HepG2 (cell line): ENCODE measurements around the gene ANKLE1. TPM values are rescaled to one million over a fixed set of nuclear protein-coding genes. Genes with fewer than 3 reads are reported as not detected.

Source experiments
- ARHGAP35 ChIP-seq: sonication (generic); formaldehyde crosslinking; IDR thresholded peaks from 2 replicates; pipeline ENCODE4 v1.9.0; 2022; ENCODE audit warnings: mild to moderate bottlenecking, inconsistent platforms, moderate library complexity, missing genetic modification reagents, borderline replicate concordance
- BORCS8-MEF2B ChIP-seq: sonication (generic); formaldehyde crosslinking; IDR thresholded peaks from 2 replicates; pipeline ENCODE4 v1.8.0; 2022; ENCODE audit warnings: mild to moderate bottlenecking, missing genetic modification reagents
- CREM ChIP-seq, 2 experiments: sonication (generic) in 1 of 2; formaldehyde crosslinking in 1 of 2; IDR thresholded peaks; 2 replicates each; pipeline versions ENCODE4 v1.4.0 to v1.6.1; 2016 to 2020; ENCODE audit warnings: antibody characterized with exemption in 1 of 2, mild to moderate bottlenecking in 1 of 2, missing genetic modification reagents in 1 of 2
- ERF ChIP-seq: IDR thresholded peaks from 2 replicates; pipeline ENCODE4 v1.6.1; 2018; ENCODE audit warnings: missing biosample characterization, missing genetic modification reagents
- HCFC1 ChIP-seq: fragments of 150-350 bp; IDR thresholded peaks from 2 replicates; pipeline ENCODE4 v1.6.1; 2014; ENCODE audit warnings: low read depth, low read length
- HOXA3 ChIP-seq: sonication (generic); formaldehyde crosslinking; IDR thresholded peaks from 2 replicates; pipeline ENCODE4 v1.5.0; 2020; ENCODE audit warnings: missing genetic modification reagents
- RAD51 ChIP-seq: fragments of 450-650 bp; IDR thresholded peaks from 2 replicates; pipeline ENCODE4 v1.6.1; 2016; ENCODE audit warnings: borderline replicate concordance
- RCOR2 ChIP-seq: IDR thresholded peaks from 2 replicates; pipeline ENCODE4 v1.6.1; 2016; ENCODE audit warnings: missing biosample characterization, missing genetic modification reagents
- SP140L ChIP-seq: sonication (generic); formaldehyde crosslinking; IDR thresholded peaks from 2 replicates; pipeline ENCODE4 v1.4.0; 2020; ENCODE audit warnings: missing genetic modification reagents, borderline replicate concordance
- STAT5B ChIP-seq: sonication (generic); formaldehyde crosslinking; IDR thresholded peaks from 2 replicates; pipeline ENCODE4 v1.4.0; 2020; ENCODE audit warnings: missing genetic modification reagents
- TAF1 ChIP-seq: sonication (generic); formaldehyde crosslinking; IDR thresholded peaks from 2 replicates; pipeline ENCODE4 v1.4.0; 2020; ENCODE audit warnings: missing genetic modification reagents
- TMF1 ChIP-seq: sonication (generic); formaldehyde crosslinking; IDR thresholded peaks from 2 replicates; pipeline ENCODE4 v1.8.1; 2022; ENCODE audit warnings: low read depth, missing genetic modification reagents
- ZFP36 ChIP-seq: fragments of 150-350 bp; IDR thresholded peaks from 2 replicates; pipeline ENCODE4 v1.6.1; 2018; ENCODE audit warnings: borderline replicate concordance, low read length, low read depth; ENCODE audit not compliant: partially characterized antibody
- ZNF33B ChIP-seq: sonication (generic); formaldehyde crosslinking; IDR thresholded peaks from 2 replicates; pipeline ENCODE4 v1.5.1; 2020; ENCODE audit warnings: mild to moderate bottlenecking, missing genetic modification reagents
- ZNF556 ChIP-seq: sonication (generic); formaldehyde crosslinking; IDR thresholded peaks from 2 replicates; pipeline ENCODE4 v1.4.0; 2020; ENCODE audit warnings: mild to moderate bottlenecking, missing genetic modification reagents, borderline replicate concordance
- ZNF780A ChIP-seq: sonication (generic); formaldehyde crosslinking; IDR thresholded peaks from 2 replicates; pipeline ENCODE4 v1.8.0; 2022; ENCODE audit warnings: mild to moderate bottlenecking, missing genetic modification reagents, moderate library complexity
- ZNF891 ChIP-seq: sonication (generic); formaldehyde crosslinking; IDR thresholded peaks from 2 replicates; pipeline ENCODE4 v1.5.0; 2020; ENCODE audit warnings: mild to moderate bottlenecking, missing genetic modification reagents
- ZSCAN31 ChIP-seq: sonication (generic); formaldehyde crosslinking; IDR thresholded peaks from 2 replicates; pipeline ENCODE4 v1.5.0; 2020; ENCODE audit warnings: low read depth, mild to moderate bottlenecking, missing genetic modification reagents
- polyA plus RNA-seq, 8 experiments: library from polyadenylated mRNA; depleted of rRNA in 3 of 8; stranded (reverse) in 7 of 8; unstranded in 1 of 8; fragments of >200 nt; fragmentation: Illumina TruSeq in 4 of 8; extraction: Trizol in 4 of 8; gene quantifications; 2 replicates each; pipeline versions ENCODE4 v1.2.1 to v1.2.3, GENCODE V29; 2011 to 2016; ENCODE audit warnings: low read depth in 4 of 8, missing spikeins in 1 of 8, mixed read lengths in 1 of 8; ENCODE audit not compliant: insufficient read depth in 1 of 8
- total RNA-seq, 5 experiments: library from RNA; depleted of rRNA; stranded (reverse); fragments of >200 nt; fragmentation: Illumina TruSeq; extraction: Trizol; gene quantifications; 2 replicates each; pipeline ENCODE4 v1.2.3, GENCODE V29; 2016; ENCODE audit warnings: low read depth in 1 of 5
- TF ChIP-seq, protein P1 (sequence below): sonication (generic); formaldehyde crosslinking; IDR thresholded peaks from 2 replicates; pipeline ENCODE4 v1.4.0; 2020; ENCODE audit warnings: missing genetic modification reagents
- TF ChIP-seq, protein P2 (sequence below): sonication (generic); formaldehyde crosslinking; IDR thresholded peaks from 2 replicates; pipeline ENCODE4 v1.4.0; 2020; ENCODE audit warnings: missing genetic modification reagents, mild to moderate bottlenecking, borderline replicate concordance
- TF ChIP-seq, protein P3 (sequence below): IDR thresholded peaks from 2 replicates; pipeline ENCODE4 v1.6.1; 2016
- TF ChIP-seq, protein P4 (sequence below): sonication (generic); formaldehyde crosslinking; conservative IDR thresholded peaks from 2 replicates; pipeline ENCODE4 v1.4.0; 2020; ENCODE audit warnings: mild to moderate bottlenecking, missing genetic modification reagents, moderate library complexity

The ANKLE1 gene
- total and polyA plus RNA-seq, 2 of the 13 experiments (the other 11 are each of a cell fraction or from before 2014, with no cell fraction given), result 0.69 to 1.5 TPM

DNA sequence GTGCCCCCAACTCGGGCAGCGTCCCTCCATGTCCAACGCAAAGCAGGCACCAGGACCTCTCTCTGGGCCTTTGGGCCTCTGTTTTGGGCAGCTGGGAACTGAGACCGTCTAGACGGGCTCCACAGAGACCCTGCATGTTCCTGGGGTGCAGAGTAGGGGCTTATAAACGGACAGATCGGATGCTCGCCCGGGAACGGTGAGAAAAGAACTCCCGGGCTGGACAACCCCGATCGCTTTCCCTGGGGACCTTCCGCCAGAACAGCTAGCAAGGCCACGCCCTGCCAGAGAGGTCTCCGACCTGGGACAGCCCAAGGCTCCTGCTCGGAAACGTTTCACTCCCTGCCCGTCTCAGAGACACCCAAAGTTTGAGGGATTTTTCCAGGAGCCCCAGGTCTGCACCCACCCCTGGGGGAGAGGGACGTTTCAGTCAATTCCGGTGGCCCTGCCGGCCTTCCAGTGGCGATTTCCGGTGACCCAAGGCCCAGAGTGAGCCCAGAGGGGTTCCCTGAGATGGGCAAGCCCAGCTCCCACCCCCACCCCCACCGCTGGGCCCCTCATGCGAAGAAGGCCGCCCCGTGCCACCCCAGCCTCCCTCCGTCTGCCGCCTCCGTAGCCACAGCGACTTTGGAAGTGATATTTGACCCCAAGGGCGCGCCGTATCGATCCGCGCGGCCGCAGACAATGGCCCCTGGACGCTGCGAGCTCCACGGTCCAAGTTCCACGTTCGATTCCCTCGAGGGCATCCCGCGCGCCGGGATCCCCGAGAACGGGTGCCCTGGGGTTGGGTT, 37.7 kb upstream of the ANKLE1 start (continued):
- TF ChIP-seq ZNF891 (no peak), TMF1 (no peak), STAT5B (no peak), ZNF556 (CRISPR knock-in tag) (no peak; the same call in 1 of the 2 replicates), RCOR2 (CRISPR knock-in tag) (peak; percentile 75; the same call in 1 of the 2 replicates), BORCS8-MEF2B (no peak; the same call in 1 of the 2 replicates), CREM (IDR thresholded peaks at IDR 0.05) (peak; percentile 65; the same call in 1 of the 2 replicates), CREM (CRISPR knock-in tag; IDR thresholded peaks at IDR 0.05) (no peak), ERF (CRISPR knock-in tag) (peak; percentile 47), ARHGAP35 (CRISPR knock-in tag) (no peak), RAD51 (no peak), HCFC1 (no peak), ZSCAN31 (CRISPR knock-in tag) (no peak), SP140L (no peak), ZNF780A (CRISPR knock-in tag) (no peak), TAF1 (CRISPR knock-in tag) (peak; percentile 71; the same call in 1 of the 2 replicates), ZFP36 (no peak), HOXA3 (peak; percentile 86), ZNF33B (CRISPR knock-in tag) (peak; percentile 73; the same call in 1 of the 2 replicates)
- TF ChIP-seq, protein P1, sequence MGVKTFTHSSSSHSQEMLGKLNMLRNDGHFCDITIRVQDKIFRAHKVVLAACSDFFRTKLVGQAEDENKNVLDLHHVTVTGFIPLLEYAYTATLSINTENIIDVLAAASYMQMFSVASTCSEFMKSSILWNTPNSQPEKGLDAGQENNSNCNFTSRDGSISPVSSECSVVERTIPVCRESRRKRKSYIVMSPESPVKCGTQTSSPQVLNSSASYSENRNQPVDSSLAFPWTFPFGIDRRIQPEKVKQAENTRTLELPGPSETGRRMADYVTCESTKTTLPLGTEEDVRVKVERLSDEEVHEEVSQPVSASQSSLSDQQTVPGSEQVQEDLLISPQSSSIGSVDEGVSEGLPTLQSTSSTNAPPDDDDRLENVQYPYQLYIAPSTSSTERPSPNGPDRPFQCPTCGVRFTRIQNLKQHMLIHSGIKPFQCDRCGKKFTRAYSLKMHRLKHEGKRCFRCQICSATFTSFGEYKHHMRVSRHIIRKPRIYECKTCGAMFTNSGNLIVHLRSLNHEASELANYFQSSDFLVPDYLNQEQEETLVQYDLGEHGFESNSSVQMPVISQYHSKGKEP (CRISPR knock-in tag), result no peak
- TF ChIP-seq, protein P2, sequence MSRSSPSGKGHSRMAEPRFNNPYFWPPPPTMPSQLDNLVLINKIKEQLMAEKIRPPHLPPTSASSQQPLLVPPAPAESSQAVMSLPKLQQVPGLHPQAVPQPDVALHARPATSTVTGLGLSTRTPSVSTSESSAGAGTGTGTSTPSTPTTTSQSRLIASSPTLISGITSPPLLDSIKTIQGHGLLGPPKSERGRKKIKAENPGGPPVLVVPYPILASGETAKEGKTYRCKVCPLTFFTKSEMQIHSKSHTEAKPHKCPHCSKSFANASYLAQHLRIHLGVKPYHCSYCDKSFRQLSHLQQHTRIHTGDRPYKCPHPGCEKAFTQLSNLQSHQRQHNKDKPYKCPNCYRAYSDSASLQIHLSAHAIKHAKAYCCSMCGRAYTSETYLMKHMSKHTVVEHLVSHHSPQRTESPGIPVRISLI, result no peak
- TF ChIP-seq, protein P3, sequence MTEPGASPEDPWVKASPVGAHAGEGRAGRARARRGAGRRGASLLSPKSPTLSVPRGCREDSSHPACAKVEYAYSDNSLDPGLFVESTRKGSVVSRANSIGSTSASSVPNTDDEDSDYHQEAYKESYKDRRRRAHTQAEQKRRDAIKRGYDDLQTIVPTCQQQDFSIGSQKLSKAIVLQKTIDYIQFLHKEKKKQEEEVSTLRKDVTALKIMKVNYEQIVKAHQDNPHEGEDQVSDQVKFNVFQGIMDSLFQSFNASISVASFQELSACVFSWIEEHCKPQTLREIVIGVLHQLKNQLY (CRISPR knock-in tag), result no peak
- TF ChIP-seq, protein P4, sequence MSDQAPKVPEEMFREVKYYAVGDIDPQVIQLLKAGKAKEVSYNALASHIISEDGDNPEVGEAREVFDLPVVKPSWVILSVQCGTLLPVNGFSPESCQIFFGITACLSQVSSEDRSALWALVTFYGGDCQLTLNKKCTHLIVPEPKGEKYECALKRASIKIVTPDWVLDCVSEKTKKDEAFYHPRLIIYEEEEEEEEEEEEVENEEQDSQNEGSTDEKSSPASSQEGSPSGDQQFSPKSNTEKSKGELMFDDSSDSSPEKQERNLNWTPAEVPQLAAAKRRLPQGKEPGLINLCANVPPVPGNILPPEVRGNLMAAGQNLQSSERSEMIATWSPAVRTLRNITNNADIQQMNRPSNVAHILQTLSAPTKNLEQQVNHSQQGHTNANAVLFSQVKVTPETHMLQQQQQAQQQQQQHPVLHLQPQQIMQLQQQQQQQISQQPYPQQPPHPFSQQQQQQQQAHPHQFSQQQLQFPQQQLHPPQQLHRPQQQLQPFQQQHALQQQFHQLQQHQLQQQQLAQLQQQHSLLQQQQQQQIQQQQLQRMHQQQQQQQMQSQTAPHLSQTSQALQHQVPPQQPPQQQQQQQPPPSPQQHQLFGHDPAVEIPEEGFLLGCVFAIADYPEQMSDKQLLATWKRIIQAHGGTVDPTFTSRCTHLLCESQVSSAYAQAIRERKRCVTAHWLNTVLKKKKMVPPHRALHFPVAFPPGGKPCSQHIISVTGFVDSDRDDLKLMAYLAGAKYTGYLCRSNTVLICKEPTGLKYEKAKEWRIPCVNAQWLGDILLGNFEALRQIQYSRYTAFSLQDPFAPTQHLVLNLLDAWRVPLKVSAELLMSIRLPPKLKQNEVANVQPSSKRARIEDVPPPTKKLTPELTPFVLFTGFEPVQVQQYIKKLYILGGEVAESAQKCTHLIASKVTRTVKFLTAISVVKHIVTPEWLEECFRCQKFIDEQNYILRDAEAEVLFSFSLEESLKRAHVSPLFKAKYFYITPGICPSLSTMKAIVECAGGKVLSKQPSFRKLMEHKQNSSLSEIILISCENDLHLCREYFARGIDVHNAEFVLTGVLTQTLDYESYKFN, result peak; percentile 84
